Osteoblast (primary cell): Measurements from ENCODE around the gene ZNF22. TPM values are rescaled to one million over a fixed set of nuclear protein-coding genes. Genes with fewer than 3 reads are reported as not detected.

ENCODE experiments used
- DNase-seq: peaks from one replicate; pipeline ENCODE4 v3.0.0; 2011; ENCODE audit warnings: low spot score, mixed read lengths; ENCODE audit not compliant: insufficient read length; ENCODE audit errors: missing footprints
- H2AFZ ChIP-seq: 2 replicates; pipeline ENCODE4 v1.6.0; 2011; ENCODE audit warnings: mild to moderate bottlenecking, low read length
- H3K27ac ChIP-seq: 2 replicates; pipeline ENCODE4 v1.5.1; 2011; ENCODE audit warnings: mild to moderate bottlenecking, low read depth, low read length, moderate library complexity
- H3K27me3 ChIP-seq: 2 replicates; pipeline ENCODE4 v1.6.0; 2012; ENCODE audit warnings: mild to moderate bottlenecking, control low read depth, inconsistent platforms, low read length, moderate library complexity; ENCODE audit not compliant: insufficient read depth
- H3K36me3 ChIP-seq: 2 replicates; pipeline ENCODE4 v1.5.1; 2011; ENCODE audit warnings: mild to moderate bottlenecking, low read length, control low read depth, moderate library complexity; ENCODE audit not compliant: insufficient read depth
- H3K4me1 ChIP-seq: 2 replicates; pipeline ENCODE4 v1.5.1; 2011; ENCODE audit warnings: mild to moderate bottlenecking, low read length, control low read depth, moderate library complexity; ENCODE audit not compliant: insufficient read depth
- H3K4me2 ChIP-seq: 2 replicates; pipeline ENCODE4 v1.6.0; 2011; ENCODE audit warnings: mild to moderate bottlenecking, low read length; ENCODE audit not compliant: insufficient read depth
- H3K4me3 ChIP-seq: fragments of 200-600 bp; sonication (generic); 3 replicates; pipeline ENCODE4 v1.5.1; 2012; ENCODE audit warnings: mild to moderate bottlenecking, low read length, inconsistent platforms; ENCODE audit not compliant: insufficient read depth
- H3K79me2 ChIP-seq: 2 replicates; pipeline ENCODE4 v1.6.0; 2012; ENCODE audit warnings: mild to moderate bottlenecking, low read length, control low read depth, inconsistent platforms; ENCODE audit not compliant: insufficient read depth
- H3K9me3 ChIP-seq: 2 replicates; pipeline ENCODE4 v1.5.1; 2011; ENCODE audit warnings: low read depth, low read length, control low read depth
- H4K20me1 ChIP-seq: 2 replicates; pipeline ENCODE4 v1.6.0; 2012; ENCODE audit warnings: mild to moderate bottlenecking, low read length, control low read depth; ENCODE audit not compliant: insufficient read depth
- total RNA-seq: library from RNA; depleted of rRNA; stranded (reverse); fragments of >200 nt; gene quantifications from 2 replicates; pipeline ENCODE4 v1.2.3, GENCODE V29; 2012
- TF ChIP-seq, protein P1 (sequence below): IDR thresholded peaks from 2 replicates; pipeline ENCODE4 v1.5.1; 2011; ENCODE audit warnings: mild to moderate bottlenecking, low read depth, low read length, moderate library complexity; ENCODE audit errors: extremely low read depth

The ZNF22 gene
- total RNA-seq, 1 donor: 13.8 TPM

GRCh38 chr10:44960482-44961229, 40.1 kb upstream of the ZNF22 start:
- H3K4me1 ChIP-seq: peaks cover 23% of the 10 kb centered on the region
- peak overlapping the region; percentile 92 for H2AFZ ChIP-seq
- peaks cover 4% of the 10 kb centered on the region for H3K36me3 ChIP-seq
- H3K27ac ChIP-seq: no peak overlapping the region
- TF ChIP-seq, protein P1, sequence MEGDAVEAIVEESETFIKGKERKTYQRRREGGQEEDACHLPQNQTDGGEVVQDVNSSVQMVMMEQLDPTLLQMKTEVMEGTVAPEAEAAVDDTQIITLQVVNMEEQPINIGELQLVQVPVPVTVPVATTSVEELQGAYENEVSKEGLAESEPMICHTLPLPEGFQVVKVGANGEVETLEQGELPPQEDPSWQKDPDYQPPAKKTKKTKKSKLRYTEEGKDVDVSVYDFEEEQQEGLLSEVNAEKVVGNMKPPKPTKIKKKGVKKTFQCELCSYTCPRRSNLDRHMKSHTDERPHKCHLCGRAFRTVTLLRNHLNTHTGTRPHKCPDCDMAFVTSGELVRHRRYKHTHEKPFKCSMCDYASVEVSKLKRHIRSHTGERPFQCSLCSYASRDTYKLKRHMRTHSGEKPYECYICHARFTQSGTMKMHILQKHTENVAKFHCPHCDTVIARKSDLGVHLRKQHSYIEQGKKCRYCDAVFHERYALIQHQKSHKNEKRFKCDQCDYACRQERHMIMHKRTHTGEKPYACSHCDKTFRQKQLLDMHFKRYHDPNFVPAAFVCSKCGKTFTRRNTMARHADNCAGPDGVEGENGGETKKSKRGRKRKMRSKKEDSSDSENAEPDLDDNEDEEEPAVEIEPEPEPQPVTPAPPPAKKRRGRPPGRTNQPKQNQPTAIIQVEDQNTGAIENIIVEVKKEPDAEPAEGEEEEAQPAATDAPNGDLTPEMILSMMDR: no peak
- H3K4me3 ChIP-seq: peak overlapping the region; percentile 89
- H3K9me3 ChIP-seq: no peaks in the 10 kb centered on the region
- no peaks in the 10 kb centered on the region for H4K20me1 ChIP-seq
- H3K4me2 ChIP-seq: peak overlapping the region; percentile 89
- no peaks in the 10 kb centered on the region for H3K27me3 ChIP-seq
- peak; percentile 50 for DNase-seq
- H3K79me2 ChIP-seq: peaks cover 4% of the 10 kb centered on the region

GRCh38 chr10:44961230-44961571, 39.5 kb upstream of the ZNF22 start:
- DNase-seq: no peak
- Histone ChIP-seq H4K20me1 (no peaks in the 10 kb centered on the region), H2AFZ (no peak overlapping the region), H3K9me3 (no peaks in the 10 kb centered on the region), H3K79me2 (peaks cover 4% of the 10 kb centered on the region), H3K4me2 (no peak overlapping the region), H3K36me3 (no peaks in the 10 kb centered on the region), H3K4me3 (no peak overlapping the region), H3K27me3 (no peaks in the 10 kb centered on the region), H3K4me1 (peaks cover 24% of the 10 kb centered on the region), H3K27ac (no peak overlapping the region)
- TF ChIP-seq, protein P1: no peak

DNA sequence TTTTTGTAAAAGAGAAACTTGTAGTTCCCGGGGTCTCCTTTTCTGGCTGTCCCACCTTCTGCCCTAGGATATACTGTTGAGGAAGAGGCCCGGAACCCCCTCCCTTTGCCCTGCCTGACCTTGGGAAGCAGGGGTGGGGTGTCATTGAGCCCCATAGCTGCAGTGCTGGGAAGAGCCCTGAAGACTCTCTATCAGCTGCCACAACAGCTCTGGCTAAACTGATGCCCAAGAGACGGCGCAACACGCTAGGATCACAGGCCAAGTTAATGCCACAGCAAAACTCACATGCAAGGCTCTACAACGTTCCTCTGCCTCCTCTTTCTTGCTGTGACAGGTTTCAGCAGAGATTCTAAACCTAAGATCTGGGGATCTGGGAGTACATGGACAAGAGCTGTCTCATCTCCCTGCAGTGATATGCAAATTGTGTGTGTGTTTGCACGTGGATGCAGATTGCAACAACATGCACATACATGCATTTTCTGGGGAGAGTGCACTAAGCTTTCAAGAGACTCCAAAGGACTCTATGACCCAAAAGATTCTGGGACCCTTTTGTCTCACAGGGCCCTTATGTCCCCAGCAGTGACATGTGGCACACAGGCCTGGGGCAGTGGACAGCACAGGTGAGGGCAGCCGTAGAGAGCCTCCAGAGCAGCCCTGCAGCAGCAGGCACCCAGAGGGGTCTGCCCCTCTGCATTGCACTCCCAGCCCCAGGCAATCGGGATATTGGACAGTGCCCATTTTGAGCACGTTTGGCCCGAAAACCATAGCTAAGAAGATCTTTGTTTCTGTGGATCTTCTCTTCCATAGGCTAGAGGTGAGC, 38.6 kb upstream of the ZNF22 start:
- H4K20me1 ChIP-seq: no peaks in the 10 kb centered on the region
- no peak overlapping the region for H3K4me2 ChIP-seq
- peak; percentile 23 for DNase-seq
- no peaks in the 10 kb centered on the region for H3K36me3 ChIP-seq
- no peak overlapping the region for H3K4me3 ChIP-seq
- H3K27me3 ChIP-seq: no peaks in the 10 kb centered on the region
- TF ChIP-seq, protein P1: no peak
- H3K27ac ChIP-seq: no peak overlapping the region
- H2AFZ ChIP-seq: no peak overlapping the region
- H3K9me3 ChIP-seq: no peaks in the 10 kb centered on the region
- peaks cover 4% of the 10 kb centered on the region for H3K79me2 ChIP-seq
- H3K4me1 ChIP-seq: peaks cover 30% of the 10 kb centered on the region
